B cell (primary cell): ENCODE results near the gene GPR150.

Experiments
- EZH2 ChIP-seq: IDR thresholded peaks from 2 replicates; pipeline ENCODE4 v1.6.1; 2012; ENCODE audit warnings: borderline replicate concordance, low read depth, mild to moderate bottlenecking, moderate library complexity, low read length; ENCODE audit not compliant: insufficient read depth, poor library complexity, severe bottlenecking
- TF ChIP-seq, protein P1 (sequence below): fragments of 200-600 bp; IDR thresholded peaks from one replicate; pipeline ENCODE4 v1.8.0; 2022; ENCODE audit warnings: antibody characterized with exemption, mild to moderate bottlenecking

DNA sequence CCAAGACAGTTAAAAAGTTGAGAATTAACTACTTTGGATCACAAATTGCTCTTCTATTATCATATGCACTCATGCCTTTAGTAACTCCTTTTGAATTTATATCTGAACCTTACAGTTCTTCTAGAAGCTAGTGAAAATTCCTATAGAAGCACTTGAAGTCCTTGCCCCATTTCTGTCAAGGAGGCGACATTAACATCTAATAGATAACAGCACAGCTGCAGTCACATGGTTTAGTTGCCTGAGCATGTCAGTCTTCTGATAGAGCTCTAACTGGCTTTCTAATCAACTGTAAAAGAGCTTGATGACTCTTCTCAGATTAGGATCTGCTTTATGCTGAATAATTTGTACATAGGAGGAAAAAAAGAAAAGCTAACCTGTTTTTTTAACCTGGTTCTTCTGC lies 35.7 kb downstream of the GPR150 start:
- no peak for TF ChIP-seq EZH2
- TF ChIP-seq, protein P1, sequence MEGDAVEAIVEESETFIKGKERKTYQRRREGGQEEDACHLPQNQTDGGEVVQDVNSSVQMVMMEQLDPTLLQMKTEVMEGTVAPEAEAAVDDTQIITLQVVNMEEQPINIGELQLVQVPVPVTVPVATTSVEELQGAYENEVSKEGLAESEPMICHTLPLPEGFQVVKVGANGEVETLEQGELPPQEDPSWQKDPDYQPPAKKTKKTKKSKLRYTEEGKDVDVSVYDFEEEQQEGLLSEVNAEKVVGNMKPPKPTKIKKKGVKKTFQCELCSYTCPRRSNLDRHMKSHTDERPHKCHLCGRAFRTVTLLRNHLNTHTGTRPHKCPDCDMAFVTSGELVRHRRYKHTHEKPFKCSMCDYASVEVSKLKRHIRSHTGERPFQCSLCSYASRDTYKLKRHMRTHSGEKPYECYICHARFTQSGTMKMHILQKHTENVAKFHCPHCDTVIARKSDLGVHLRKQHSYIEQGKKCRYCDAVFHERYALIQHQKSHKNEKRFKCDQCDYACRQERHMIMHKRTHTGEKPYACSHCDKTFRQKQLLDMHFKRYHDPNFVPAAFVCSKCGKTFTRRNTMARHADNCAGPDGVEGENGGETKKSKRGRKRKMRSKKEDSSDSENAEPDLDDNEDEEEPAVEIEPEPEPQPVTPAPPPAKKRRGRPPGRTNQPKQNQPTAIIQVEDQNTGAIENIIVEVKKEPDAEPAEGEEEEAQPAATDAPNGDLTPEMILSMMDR = no peak
